NCI-H82 (cell line): ENCODE results near the gene FZD1.
"Not testable (repeated sequence)": the region's sequence is repeated elsewhere in the genome, so short reads cannot be mapped to it uniquely, and the experiment has no call there.

ENCODE experiments used
- DNase-seq: peaks from one replicate; lab custom pipeline; 2025; lab: John Stamatoyannopoulos, UW

Gene FZD1

DNA sequence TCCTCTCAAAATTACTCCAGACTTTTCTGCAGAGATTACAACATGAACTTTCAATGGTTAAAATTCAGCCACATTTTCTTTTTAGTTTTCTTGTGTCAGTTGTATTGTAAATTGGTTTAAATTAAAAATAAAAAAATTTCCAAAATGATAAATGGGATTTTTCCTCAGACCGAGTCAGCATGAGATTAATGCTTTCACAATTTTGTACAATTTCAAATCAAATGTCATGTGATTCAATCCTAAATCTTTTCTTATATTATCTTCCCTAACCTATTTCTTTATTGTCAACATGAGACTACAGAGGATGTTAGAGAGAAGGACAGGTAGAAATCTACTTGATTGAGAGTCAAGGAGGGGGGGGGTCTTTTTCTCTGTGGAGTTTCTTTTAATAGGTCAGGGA is 33.7 kb downstream of the FZD1 start:
- DNase-seq, result no peak

DNA sequence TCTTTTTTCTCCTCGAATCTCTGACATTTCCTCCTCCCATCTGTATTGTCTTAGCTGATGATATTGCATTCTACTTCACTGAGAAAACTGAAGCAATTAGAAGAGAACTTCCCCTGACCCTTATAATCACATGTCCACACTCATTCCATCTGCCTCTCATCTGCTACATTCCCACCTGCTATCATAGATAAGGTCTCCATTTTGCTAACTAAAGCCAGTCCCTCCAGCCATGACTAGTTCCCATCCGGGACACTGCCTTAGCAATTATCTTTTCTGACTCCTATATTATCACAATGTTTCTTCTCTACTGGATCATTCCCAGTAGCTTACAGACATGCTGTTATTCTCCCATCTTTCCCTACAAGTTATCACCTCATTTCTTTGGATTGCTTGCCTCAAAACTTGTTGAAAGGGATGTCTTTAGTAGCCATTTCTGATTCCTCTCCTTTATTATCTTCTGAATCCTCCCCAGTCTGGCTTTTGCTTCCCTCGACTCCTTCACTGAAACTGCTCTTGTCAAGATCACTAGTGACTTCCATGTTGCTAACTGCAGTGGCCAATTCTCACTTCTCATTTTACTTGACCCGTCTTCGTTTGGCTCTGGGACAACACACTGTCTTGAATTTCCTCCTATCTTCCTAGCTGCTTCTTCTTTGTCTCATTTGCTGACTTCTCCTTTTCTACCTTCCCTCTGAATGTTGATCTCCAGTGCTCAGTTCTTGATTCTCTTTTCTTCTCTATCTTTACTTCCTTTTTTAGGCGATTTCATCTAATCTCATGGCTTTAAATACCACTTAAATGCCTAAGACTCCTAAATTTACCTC is 35.9 kb downstream of the FZD1 start:
- DNase-seq, result no peak

DNA sequence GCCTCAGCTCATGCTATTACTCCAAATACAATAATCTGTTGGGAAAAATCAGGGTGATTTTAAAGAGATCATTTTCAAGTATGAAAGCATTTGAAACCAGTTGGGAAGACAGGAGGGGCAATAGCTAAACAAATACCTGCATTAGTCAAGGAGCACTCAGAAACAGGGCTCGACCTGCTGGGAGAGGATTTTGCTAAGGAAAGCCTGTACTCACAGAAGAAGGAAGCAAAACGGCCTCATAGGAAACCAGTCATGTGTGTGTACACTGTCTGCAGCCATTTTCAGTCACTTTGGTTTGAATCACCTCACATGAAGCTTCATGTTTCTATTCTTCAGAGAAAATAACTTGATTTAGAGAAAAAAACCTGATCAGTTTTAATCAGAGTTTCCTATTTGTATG is 38.6 kb downstream of the FZD1 start:
- peak; percentile 18 for DNase-seq

DNA sequence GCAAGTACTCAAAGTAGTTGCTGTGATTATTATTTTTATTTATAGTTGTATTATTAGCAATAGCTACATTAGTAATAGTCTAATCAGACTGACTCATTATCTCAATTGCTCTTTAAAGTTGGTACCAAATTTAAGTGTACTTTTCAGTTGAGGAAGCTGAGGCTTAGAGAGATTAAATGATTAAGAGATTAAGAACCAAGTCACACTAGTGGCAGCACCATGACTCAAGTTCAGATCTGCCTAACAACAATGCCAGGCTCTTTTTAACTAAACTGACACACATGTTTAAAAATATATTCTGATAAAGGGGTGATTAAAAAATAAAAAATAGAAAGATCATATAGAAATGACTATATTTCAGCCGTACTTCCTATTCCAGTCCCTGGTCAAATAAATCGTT is 42.0 kb downstream of the FZD1 start:
- DNase-seq, result peak; percentile 88

DNA sequence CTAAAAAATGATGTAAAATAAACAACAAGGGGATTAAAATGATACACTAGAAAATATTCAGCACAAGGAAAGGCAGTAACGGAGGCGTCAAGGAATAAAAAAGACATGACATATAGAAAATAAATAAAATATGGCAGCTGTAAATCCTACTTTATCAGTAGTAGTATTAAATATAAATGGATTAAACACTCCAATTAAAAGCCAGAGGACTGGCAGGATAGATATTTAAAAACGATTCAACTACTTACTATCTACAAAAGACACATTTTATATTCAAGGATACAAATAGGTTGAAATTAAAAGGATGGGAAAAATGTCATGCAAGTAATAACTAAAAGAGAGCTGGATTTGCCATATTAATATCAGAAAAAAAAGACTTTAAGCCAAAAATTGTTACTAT is 43.2 kb downstream of the FZD1 start:
- DNase-seq, result no peak

DNA sequence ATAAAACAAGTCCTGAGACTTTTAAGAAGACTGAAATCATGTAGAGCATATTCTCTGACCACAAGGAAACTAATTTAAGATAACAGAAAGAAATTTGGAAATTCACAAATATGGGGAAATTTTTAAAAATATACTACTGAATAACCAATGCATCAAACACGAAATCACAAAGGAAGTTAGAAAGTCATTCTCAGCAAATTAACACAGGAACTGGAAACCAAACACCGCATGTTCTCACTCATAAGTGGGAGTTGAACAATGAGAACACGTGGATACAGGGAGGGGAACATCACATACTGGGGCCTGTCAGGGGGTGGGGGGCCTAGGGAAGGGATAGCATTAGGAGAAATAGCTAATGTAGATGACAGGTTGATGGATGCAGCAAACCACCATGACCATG is 44.0 kb downstream of the FZD1 start:
- DNase-seq, result not testable (repeated sequence)

DNA sequence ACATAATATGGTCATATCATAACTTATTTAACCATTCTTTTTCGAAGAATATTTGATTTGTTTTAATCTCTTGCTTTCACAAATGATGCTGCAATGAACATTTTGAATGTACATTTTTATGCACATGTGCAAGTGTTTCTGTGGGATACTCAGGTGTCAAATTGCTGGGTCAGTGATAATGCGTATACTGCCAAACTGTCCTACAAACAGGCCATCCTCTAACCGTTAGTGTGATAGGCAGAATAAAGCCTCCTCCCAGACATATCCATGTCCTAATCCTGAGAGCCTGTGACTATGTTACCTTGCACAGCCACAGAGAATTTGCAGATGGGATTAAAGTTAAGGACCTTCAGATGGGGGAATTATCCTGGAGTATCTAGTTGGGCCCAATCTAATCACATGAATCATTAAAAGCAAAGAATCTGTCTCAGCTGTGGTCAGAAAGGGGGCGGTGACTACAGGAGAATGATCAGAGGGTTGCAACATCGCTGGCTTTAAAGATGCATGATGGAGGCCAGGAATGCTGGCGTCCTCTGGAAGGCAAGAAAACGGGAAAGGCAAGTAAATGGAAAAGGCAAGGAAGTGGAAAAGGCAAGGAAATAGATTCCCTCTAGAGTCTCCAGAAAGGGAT is 46.7 kb downstream of the FZD1 start:
- DNase-seq, result peak; percentile 98

DNA sequence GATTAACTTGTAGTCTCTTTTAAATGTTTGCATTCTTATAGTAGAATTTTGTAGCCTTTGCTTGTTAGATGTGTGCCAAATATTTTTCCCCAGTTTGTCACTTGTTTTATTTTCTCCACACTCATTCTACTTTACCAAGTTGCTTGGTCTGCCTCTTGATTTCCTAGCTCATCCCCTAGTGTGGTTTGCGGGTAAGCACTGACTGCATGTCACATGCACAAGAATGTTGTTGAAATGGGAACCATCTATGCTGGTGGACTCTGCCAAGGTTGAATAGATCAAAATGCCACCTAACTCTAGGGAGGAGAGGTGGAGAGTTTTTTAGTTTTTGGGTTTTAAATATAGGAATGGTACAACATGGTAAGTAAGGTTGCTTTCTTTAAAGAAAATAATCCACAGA is 47.6 kb downstream of the FZD1 start:
- DNase-seq, result peak; percentile 8

DNA sequence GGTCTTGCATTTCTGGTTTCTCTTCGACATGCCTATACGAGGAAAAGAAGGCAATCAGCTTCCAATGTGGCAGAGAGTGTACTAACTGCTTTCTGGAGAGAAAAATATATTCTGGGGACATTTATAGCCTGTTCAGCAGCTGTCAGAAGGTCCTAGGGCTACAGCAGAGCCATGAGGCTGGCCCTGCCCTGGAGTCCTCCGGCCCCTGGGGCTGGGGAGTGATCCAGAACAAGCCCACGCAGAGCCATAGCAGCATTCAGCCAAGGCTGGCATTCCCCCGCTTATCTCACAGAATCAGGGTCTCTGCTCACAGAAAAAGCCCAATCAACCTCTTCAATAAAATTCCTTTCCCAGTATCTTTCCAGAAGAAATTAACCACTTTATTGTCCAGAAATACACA is 48.9 kb downstream of the FZD1 start:
- DNase-seq, result no peak

DNA sequence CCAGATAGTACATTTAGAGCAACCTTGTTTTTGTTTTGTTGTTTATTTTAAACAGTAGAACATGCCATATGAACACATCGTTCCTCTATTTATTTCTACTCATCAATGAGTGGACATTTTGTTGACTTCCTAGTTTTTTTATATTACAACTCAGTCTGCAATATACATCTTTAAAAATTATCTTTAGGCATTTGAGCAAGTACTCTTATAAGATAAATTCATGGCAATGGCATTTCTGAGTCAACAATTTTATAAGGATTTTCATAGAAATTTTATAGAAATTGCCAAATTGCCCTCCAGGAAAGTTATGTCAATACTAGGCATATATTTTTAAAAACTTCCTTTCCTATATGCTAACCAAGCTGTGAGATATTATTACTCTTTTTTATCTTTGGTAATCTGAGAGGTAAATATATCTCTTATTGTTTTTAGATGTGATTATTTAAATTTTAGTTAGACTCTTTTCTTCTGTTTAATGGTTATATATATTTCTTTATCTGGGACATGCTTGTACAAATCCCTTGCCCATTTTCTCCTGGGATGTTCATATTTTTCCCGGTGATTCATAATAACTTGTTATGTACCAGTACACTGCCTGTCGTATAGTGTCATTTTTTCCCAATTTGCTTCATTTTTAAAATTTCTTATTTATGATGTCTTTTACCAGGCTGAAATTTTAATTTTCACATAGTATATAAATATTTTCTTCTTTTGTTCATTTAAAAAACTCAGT is 50.5 kb downstream of the FZD1 start:
- DNase-seq, result no peak

DNA sequence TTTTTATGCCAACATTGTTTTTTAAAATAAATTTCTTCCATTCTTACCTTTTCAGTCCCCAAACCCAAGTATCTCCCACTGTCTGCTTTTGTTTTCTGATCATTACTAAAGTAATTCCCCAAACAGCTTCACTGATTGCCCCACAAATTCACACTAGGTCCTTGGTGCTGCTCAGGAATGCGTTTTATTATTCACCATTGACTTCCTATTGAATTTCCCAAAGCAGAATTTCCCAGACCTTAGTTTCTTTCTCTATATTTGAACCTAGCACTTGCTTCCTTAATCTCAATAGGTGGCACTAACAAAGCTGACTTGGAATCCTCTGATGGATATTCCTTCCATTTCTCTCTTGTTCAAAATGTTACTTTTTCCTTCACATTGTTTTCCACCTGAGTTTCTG is 52.2 kb downstream of the FZD1 start:
- no peak for DNase-seq

DNA sequence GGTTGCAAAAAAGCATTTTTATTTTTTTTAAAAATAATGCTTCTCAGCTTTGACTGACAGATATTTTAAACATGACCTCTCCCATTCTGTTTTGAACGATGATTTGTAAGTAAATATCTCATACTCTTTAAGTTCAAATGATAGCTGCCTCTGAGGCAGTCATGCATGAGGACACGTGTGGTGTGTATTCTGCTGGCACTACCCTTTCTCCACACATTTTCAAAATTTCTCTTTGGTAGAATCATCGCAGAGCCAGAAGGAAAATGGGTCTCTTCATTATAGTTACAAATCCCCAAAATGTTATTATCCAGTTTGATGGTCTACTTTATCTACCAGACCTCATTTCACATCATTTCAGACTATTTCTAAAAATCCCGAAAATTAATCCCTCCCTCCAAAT is 55.1 kb downstream of the FZD1 start:
- no peak for DNase-seq

DNA sequence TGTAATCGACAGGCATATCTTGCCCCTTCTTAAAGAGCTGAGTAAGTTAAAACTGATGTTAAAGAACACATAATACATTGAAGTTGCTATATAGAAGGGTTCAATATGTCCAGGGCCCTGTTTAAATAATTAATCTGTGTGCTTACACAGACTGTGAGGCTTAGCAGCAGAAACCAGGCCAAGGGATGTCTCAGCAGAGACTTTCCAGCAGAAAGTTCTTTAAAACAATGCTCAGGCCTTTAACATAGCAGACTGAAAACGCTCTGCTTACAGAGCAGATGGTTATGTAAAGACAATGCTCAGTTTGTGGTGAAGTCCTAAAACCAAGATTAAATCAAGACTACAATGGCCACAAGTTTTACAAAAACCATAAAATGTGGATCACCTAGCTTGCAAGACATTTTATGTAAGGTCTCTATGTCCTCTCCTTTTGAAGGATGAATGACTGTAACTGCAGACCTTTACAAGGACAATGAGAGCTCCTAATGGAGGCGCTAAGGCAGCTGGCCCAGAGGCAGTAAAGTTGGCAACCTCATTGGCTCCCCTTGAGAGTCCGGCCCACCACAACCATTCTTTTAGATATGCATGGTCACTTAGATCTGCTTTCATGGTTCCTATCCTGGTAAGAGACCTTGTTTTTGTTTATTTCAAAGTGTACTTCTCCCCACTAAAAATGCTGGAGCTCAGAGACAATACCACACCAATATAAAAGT is 56.3 kb downstream of the FZD1 start:
- peak; percentile 20 for DNase-seq
